HCT116 (cell line): ENCODE data around the gene TREM1. TPM values are rescaled to one million over a fixed set of nuclear protein-coding genes. Genes with fewer than 3 reads are reported as not detected.

ENCODE experiments used
- ATAC-seq: fragments of 200-7000 bp; cut with Tn5 transposase; 2 replicates; pipeline ENCODE4 v1.9.1; 2020; ENCODE audit warnings: mild to moderate bottlenecking, moderate library complexity
- BruUV-seq: library from RNA; stranded (reverse); fragments of 400-500 nt; replicated peaks from 2 replicates; lab custom pipeline; 2021; lab: Mats Ljungman, UMichigan
- CTCF ChIA-PET: fragments of 300-600 bp; sonication (Branson Sonifier 250); formaldehyde crosslinking; loops from one replicate; lab custom pipeline; 2021; ENCODE audit warnings: antibody characterized with exemption; lab: Charles Lee
- POLR2A ChIA-PET: fragments of 300-600, 350-600 bp; sonication (Branson Sonifier 250); formaldehyde crosslinking; loops from one replicate; lab custom pipeline; 2021; ENCODE audit warnings: antibody characterized with exemption; lab: Charles Lee
- RAD21 ChIA-PET, 2 experiments: fragments of 300-600 bp; sonication (Branson Sonifier 250); formaldehyde crosslinking; loops; one replicate each; lab custom pipeline; 2023; ENCODE audit warnings: low total read pairs in 2 of 2; ENCODE audit not compliant: uncharacterized antibody in 2 of 2, unreplicated experiment in 2 of 2, low non-redundant PET in 1 of 2; lab: Charles Lee
- DNase-seq: peaks from one replicate; pipeline ENCODE4 v3.0.0-alpha.2; 2010; ENCODE audit warnings: low read depth, low spot score
- H2AFZ ChIP-seq: fragments of 200-600 bp; shearing (Covaris generic), sonication (generic); 2 replicates; pipeline ENCODE4 v1.6.1; 2017; ENCODE audit warnings: low read depth, mixed run types, mixed read lengths, antibody characterized with exemption, low read length; ENCODE audit not compliant: poor library complexity, severe bottlenecking
- H3K27ac ChIP-seq: 2 replicates; pipeline ENCODE4 v1.5.1; 2012; ENCODE audit warnings: low read depth, low read length
- H3K27me3 ChIP-seq: fragments of 200-600 bp; sonication (generic); 2 replicates; pipeline ENCODE4 v1.6.1; 2016; ENCODE audit warnings: mixed run types, low read length, mixed read lengths; ENCODE audit not compliant: insufficient read depth
- H3K36me3 ChIP-seq, 2 experiments: fragments of 200-500 bp in 1 of 2; fragments of 200-600 bp in 1 of 2; sonication (Bioruptor generic) in 1 of 2; sonication (generic) in 1 of 2; 2 replicates each; pipeline versions ENCODE4 v1.5.1 to v1.6.1; 2014 to 2016; ENCODE audit warnings: low read length in 2 of 2, inconsistent platforms in 1 of 2, mixed read lengths in 1 of 2, mixed run types in 1 of 2; ENCODE audit not compliant: insufficient read depth in 2 of 2, control insufficient read depth in 1 of 2
- H3K4me1 ChIP-seq, 2 experiments: fragments of 200-600 bp in 1 of 2; sonication (generic) in 1 of 2; 2 replicates each; pipeline versions ENCODE4 v1.5.1 to v1.6.1; 2012 to 2017; ENCODE audit warnings: low read length in 2 of 2, inconsistent platforms in 1 of 2, mild to moderate bottlenecking in 1 of 2, mixed read lengths in 1 of 2, mixed run types in 1 of 2, moderate library complexity in 1 of 2; ENCODE audit not compliant: insufficient read depth in 2 of 2, control insufficient read depth in 1 of 2
- H3K4me2 ChIP-seq: fragments of 200-600 bp; sonication (generic); 2 replicates; pipeline ENCODE4 v1.6.1; 2017; ENCODE audit warnings: mixed run types, low read length, mixed read lengths
- H3K4me3 ChIP-seq, 2 experiments: fragments of 200-600 bp in 1 of 2; sonication (generic) in 1 of 2; replicated peaks in 1 of 2; 2 replicates each; pipeline ENCODE4 v1.5.1; 2011 to 2016; ENCODE audit warnings: low read length in 2 of 2, control low read depth in 1 of 2, low read depth in 1 of 2, mild to moderate bottlenecking in 1 of 2, mixed read lengths in 1 of 2, mixed run types in 1 of 2
- H3K79me2 ChIP-seq: fragments of 200-600 bp; sonication (generic); 2 replicates; pipeline ENCODE4 v1.6.1; 2017; ENCODE audit warnings: mild to moderate bottlenecking, mixed run types, low read length, moderate library complexity, mixed read lengths; ENCODE audit not compliant: insufficient read depth
- H3K9ac ChIP-seq: fragments of 200-600 bp; sonication (generic); 2 replicates; pipeline ENCODE4 v1.6.1; 2016; ENCODE audit warnings: low read length, mixed read lengths
- H3K9me2 ChIP-seq: fragments of 200-600 bp; sonication (generic), shearing (Covaris generic); 2 replicates; pipeline ENCODE4 v1.6.1; 2017; ENCODE audit warnings: mixed run types, mild to moderate bottlenecking, moderate library complexity; ENCODE audit not compliant: insufficient read depth
- H3K9me3 ChIP-seq, 2 experiments: fragments of 200-500 bp in 1 of 2; fragments of 200-600 bp in 1 of 2; sonication (Bioruptor generic) in 1 of 2; sonication (generic) in 1 of 2; 2 replicates each; pipeline ENCODE4 v1.6.1; 2014 to 2017; ENCODE audit warnings: low read length in 2 of 2, mixed read lengths in 2 of 2, inconsistent platforms in 1 of 2, low read depth in 1 of 2, mild to moderate bottlenecking in 1 of 2, mixed run types in 1 of 2, moderate library complexity in 1 of 2; ENCODE audit not compliant: control insufficient read depth in 1 of 2, insufficient read depth in 1 of 2
- H4K20me1 ChIP-seq: fragments of 200-600 bp; sonication (generic), shearing (Covaris generic); 2 replicates; pipeline ENCODE4 v1.6.1; 2017; ENCODE audit warnings: mixed run types, mild to moderate bottlenecking, moderate library complexity; ENCODE audit not compliant: insufficient read depth
- CBX3 ChIP-seq: IDR thresholded peaks from 2 replicates; pipeline ENCODE4 v1.6.1; 2012; ENCODE audit warnings: low read depth
- CEBPB ChIP-seq: IDR thresholded peaks from 2 replicates; pipeline ENCODE4 v1.6.1; 2012; ENCODE audit warnings: low read depth
- FOSL1 ChIP-seq: IDR thresholded peaks from 2 replicates; pipeline ENCODE4 v1.6.1; 2012; ENCODE audit warnings: low read depth
- POLR2A ChIP-seq: IDR thresholded peaks from 2 replicates; pipeline ENCODE4 v1.7.0; 2011; ENCODE audit warnings: borderline replicate concordance; ENCODE audit not compliant: insufficient read depth, insufficient read length; ENCODE audit errors: extremely low read depth
- SIN3A ChIP-seq: IDR thresholded peaks from 2 replicates; pipeline ENCODE4 v1.6.1; 2012; ENCODE audit warnings: low read depth
- SP1 ChIP-seq: IDR thresholded peaks from 2 replicates; pipeline ENCODE4 v1.6.1; 2012; ENCODE audit warnings: low read depth
- ZFX ChIP-seq: fragments of 450-650 bp; IDR thresholded peaks from 2 replicates; pipeline ENCODE4 v1.6.1; 2017
- intact Hi-C: fragments of 100-400 bp; cut with micrococcal nuclease; formaldehyde crosslinking; loops from 2 replicates; pipeline ENCODE4 v1.10.0; 2022
- total RNA-seq: library from RNA; stranded (reverse); gene quantifications from one replicate; pipeline ENCODE4 v1.2.1, GENCODE V29; 2021; ENCODE audit not compliant: unreplicated experiment
- TF ChIP-seq, protein P1 (sequence below): IDR thresholded peaks from 2 replicates; pipeline ENCODE4 v1.6.1; 2012; ENCODE audit warnings: low read depth

TREM1 gene
- total RNA-seq, 1 experiment from 2014 or later = 0.22 TPM

DNA sequence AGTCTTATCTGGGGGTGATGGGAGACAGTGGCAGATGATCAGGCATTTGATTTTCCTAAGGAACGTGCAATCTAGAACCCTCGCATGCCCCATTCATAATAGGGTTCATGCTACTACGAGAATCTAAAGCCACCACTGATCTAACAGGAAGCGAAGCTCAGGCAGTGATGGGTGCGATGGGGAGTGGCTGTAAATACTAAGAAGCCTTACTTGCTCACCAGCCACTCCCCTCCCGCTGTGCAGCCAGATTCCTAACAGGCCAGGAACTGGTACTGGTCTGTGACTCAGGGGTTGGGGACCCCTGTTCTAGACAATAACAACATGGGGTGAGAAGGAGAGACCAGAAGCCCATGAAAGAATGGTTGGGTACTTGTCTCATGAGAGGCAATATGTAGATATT lies 53.8 kb downstream of the TREM1 start:
- no peaks in the 10 kb centered on the region for H4K20me1 ChIP-seq

More for the DNA sequence above, 53.8 kb downstream of the TREM1 start:
- RAD21 ChIA-PET = no interaction called here
- Histone ChIP-seq H3K9me2 (no peaks in the 10 kb centered on the region), H3K36me3 (no peaks in the 10 kb centered on the region), H3K4me1 (no peaks in the 10 kb centered on the region), H3K4me3 (no peak overlapping the region), H3K27ac (no peak overlapping the region), H2AFZ (no peak overlapping the region), H3K4me2 (no peak overlapping the region), H3K79me2 (no peaks in the 10 kb centered on the region), H3K9ac (no peak overlapping the region), H3K9me3 (no peaks in the 10 kb centered on the region), H3K27me3 (peaks cover 36% of the 10 kb centered on the region)
- no peak for ATAC-seq
- BruUV-seq = no TSS peak
- DNase-seq = no peak
- no peak for TF ChIP-seq SP1
- no peak for TF ChIP-seq SIN3A
- TF ChIP-seq ZFX = no peak
- TF ChIP-seq POLR2A = no peak
- no peak for TF ChIP-seq CEBPB
- TF ChIP-seq, protein P1, sequence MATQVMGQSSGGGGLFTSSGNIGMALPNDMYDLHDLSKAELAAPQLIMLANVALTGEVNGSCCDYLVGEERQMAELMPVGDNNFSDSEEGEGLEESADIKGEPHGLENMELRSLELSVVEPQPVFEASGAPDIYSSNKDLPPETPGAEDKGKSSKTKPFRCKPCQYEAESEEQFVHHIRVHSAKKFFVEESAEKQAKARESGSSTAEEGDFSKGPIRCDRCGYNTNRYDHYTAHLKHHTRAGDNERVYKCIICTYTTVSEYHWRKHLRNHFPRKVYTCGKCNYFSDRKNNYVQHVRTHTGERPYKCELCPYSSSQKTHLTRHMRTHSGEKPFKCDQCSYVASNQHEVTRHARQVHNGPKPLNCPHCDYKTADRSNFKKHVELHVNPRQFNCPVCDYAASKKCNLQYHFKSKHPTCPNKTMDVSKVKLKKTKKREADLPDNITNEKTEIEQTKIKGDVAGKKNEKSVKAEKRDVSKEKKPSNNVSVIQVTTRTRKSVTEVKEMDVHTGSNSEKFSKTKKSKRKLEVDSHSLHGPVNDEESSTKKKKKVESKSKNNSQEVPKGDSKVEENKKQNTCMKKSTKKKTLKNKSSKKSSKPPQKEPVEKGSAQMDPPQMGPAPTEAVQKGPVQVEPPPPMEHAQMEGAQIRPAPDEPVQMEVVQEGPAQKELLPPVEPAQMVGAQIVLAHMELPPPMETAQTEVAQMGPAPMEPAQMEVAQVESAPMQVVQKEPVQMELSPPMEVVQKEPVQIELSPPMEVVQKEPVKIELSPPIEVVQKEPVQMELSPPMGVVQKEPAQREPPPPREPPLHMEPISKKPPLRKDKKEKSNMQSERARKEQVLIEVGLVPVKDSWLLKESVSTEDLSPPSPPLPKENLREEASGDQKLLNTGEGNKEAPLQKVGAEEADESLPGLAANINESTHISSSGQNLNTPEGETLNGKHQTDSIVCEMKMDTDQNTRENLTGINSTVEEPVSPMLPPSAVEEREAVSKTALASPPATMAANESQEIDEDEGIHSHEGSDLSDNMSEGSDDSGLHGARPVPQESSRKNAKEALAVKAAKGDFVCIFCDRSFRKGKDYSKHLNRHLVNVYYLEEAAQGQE = no peak
- no peak for TF ChIP-seq CBX3
- no peak for TF ChIP-seq FOSL1
- CTCF ChIA-PET = no interaction called here
- POLR2A ChIA-PET = no interaction called here
- intact Hi-C loops = no loop called here
